Measurements from ENCODE around the gene MSMO1. TPM values are rescaled to one million over a fixed set of nuclear protein-coding genes. Genes with fewer than 3 reads are reported as not detected.

Gene MSMO1
- total RNA-seq, 1 experiment from 2014 or later: 88.9 TPM

GRCh38 chr4:165388756-165389155 is 61.3 kb downstream of the MSMO1 start:
- DNase-seq (ENCODE audit: low read depth): no peak

Other genes with a start within 250 kb of the MSMO1 start
- gene TMEM192, start 214.8 kb upstream of the MSMO1 start, total RNA-seq (2014; rRNA removed; shearing (Covaris generic)): 3.0 and 4.1 TPM in 2 replicates
- gene KLHL2, start 120.1 kb upstream of the MSMO1 start, total RNA-seq (2014; rRNA removed; shearing (Covaris generic)): 13.0 and 14.2 TPM in 2 replicates
- gene CPE, start 51.3 kb downstream of the MSMO1 start, total RNA-seq (2014; rRNA removed; shearing (Covaris generic)): under 0.01 and 0.10 TPM in 2 replicates